ENCODE measurements around the gene SEMA5B.

GRCh38 chr3:122930063-122930997 is 97.2 kb downstream of the SEMA5B start:
- TF ChIP-seq RAD21 (IDR thresholded peaks at IDR 0.05; ENCODE audit: low read length): no peak
- TF ChIP-seq, protein P1, sequence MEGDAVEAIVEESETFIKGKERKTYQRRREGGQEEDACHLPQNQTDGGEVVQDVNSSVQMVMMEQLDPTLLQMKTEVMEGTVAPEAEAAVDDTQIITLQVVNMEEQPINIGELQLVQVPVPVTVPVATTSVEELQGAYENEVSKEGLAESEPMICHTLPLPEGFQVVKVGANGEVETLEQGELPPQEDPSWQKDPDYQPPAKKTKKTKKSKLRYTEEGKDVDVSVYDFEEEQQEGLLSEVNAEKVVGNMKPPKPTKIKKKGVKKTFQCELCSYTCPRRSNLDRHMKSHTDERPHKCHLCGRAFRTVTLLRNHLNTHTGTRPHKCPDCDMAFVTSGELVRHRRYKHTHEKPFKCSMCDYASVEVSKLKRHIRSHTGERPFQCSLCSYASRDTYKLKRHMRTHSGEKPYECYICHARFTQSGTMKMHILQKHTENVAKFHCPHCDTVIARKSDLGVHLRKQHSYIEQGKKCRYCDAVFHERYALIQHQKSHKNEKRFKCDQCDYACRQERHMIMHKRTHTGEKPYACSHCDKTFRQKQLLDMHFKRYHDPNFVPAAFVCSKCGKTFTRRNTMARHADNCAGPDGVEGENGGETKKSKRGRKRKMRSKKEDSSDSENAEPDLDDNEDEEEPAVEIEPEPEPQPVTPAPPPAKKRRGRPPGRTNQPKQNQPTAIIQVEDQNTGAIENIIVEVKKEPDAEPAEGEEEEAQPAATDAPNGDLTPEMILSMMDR (IDR thresholded peaks at IDR 0.05): no peak
- no peak for TF ChIP-seq EP300 (IDR thresholded peaks at IDR 0.05; ENCODE audit: borderline replicate concordance in 1 of 2, low read depth in 1 of 2, low read length in 1 of 2)
